ENCODE results near the gene NFAM1.

Gene NFAM1

DNA sequence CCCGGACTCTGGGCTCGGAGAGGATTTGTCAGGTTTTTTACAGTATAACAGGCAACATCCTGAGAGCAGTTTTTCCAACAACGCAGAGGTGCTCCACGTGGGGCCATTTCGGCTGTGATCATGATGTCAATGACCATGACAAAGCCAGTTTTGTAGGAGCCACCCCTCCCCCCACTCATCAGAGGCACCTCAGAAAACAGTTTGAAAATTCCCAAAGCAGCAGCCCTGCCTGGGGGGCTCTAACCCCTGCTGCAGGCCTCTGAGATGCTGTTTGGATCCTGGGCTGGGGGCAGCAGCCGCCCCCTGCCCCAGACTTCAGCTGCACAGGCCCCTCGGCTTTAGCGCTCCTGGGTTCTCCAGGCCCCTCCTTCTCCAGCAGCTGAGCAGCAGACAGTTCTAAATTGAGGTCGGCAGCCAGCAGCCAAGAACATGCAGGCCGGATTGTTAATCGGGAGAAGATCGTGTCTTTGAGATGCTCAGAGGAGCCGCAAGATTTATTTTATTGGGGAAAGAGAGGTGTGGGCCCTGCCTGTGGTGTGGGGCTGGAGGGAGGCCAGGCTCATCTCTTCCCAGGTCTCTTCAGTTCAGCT lies 19.4 kb downstream of the NFAM1 start:
- Histone ChIP-seq H3K4me3 (ENCODE audit: low read length) (no peak overlapping the region), H3K9me3 (ENCODE audit: insufficient read depth, low read depth, low read length) (no peaks in the 10 kb centered on the region), H3K27me3 (ENCODE audit: insufficient read depth, low read length) (peaks cover 2% of the 10 kb centered on the region; the same call in 1 of the 2 replicates), H3K36me3 (ENCODE audit: insufficient read depth, low read length) (no peaks in the 10 kb centered on the region), H3K9ac (ENCODE audit: low read depth, low read length) (peak overlapping the region; percentile 40), H3K4me1 (ENCODE audit: insufficient read depth, low read length) (peaks cover 12% of the 10 kb centered on the region), H3K27ac (ENCODE audit: low read depth, low read length) (peak overlapping the region; percentile 81; the same call in 1 of the 2 replicates)
- WGBS = 29% methylated on average over 13 of the region's 13 CpGs

- Histone ChIP-seq H3K27ac (ENCODE audit: low read depth, low read length) (no peak overlapping the region), H3K9me3 (ENCODE audit: insufficient read depth, low read depth, low read length) (no peaks in the 10 kb centered on the region), H3K36me3 (ENCODE audit: insufficient read depth, low read length) (no peaks in the 10 kb centered on the region), H3K4me3 (ENCODE audit: low read length) (no peak overlapping the region), H3K27me3 (ENCODE audit: insufficient read depth, low read length) (0 out of 2 replicates have a peak, but pooled peaks cover 2% of the 10 kb centered on the region), H3K4me1 (ENCODE audit: insufficient read depth, low read length) (peaks cover 12% of the 10 kb centered on the region), H3K9ac (ENCODE audit: low read depth, low read length) (no peak overlapping the region)
- WGBS = 93% methylated on average over 7 of the region's 7 CpGs
These were observed 21.5 kb downstream of the NFAM1 start for GRCh38 chr22:42410708-42411107.

DNA sequence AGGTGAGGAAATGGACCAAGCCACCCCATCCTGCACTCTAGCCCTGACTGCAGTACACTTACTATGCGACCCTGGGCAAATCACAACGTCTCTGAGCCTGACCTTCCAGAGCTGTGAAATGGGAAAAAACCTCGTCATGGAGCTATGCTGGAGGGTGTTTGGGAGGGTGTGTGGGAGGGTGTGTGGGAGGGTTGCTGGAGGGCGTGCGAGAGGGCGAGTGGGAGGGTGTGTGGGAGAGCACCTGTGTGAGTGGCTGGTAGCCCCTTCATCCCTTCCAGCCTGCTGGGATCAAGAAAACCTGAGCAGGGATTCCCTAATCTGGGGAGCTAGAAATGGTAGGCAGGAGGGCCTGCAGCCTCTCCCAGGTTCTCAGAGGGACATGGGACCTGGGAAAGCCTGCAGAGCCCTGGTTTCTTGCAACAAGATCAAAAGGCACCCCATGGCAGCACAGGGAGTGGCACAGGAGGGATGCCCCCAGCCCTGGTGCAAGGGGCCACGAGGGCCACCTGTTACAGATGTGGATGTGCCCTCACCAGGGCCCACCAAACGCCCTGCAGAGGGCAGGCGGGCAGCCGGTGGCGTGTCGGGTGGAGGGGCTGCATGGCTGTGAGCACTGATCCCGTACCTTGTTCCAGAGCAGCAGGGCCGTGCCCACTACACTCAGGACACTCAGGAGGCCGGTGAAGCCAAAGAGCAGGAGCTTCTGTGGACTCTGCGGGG lies 23.2 kb downstream of the NFAM1 start:
- H3K4me1 ChIP-seq (ENCODE audit: insufficient read depth, low read length) = peaks cover 16% of the 10 kb centered on the region
- no peak overlapping the region for H3K9ac ChIP-seq (ENCODE audit: low read depth, low read length)
- 90% methylated on average over 16 of the region's 16 CpGs for WGBS
- no peaks in the 10 kb centered on the region for H3K36me3 ChIP-seq (ENCODE audit: insufficient read depth, low read length)
- 0 out of 2 replicates have a peak, but pooled peaks cover 2% of the 10 kb centered on the region for H3K27me3 ChIP-seq (ENCODE audit: insufficient read depth, low read length)
- no peaks in the 10 kb centered on the region for H3K9me3 ChIP-seq (ENCODE audit: insufficient read depth, low read depth, low read length)
- no peak overlapping the region for H3K4me3 ChIP-seq (ENCODE audit: low read length)
- H3K27ac ChIP-seq (ENCODE audit: low read depth, low read length) = no peak overlapping the region

DNA sequence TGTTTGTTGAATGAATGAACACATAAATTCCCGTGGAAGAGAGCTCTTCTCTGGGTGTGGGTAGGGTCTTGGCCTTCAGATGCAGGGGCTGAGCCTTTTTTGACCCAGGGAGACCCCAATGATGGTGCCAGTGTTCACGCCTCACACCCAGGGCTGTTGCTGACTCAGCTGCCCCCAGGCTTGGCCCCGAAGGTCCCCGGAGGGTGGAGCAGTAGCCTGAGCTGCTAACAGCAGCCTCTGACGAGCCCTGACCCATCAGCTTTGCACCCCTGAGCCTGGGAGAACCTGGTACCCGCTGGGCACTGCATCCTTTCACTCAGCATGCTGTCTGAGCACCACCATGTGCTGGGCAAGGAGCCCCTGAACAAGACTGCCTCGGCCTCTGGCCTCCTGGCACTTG lies 23.9 kb downstream of the NFAM1 start:
- 0 out of 2 replicates have a peak, but pooled peaks cover 2% of the 10 kb centered on the region for H3K27me3 ChIP-seq (ENCODE audit: insufficient read depth, low read length)
- no peak overlapping the region for H3K4me3 ChIP-seq (ENCODE audit: low read length)
- no peaks in the 10 kb centered on the region for H3K36me3 ChIP-seq (ENCODE audit: insufficient read depth, low read length)
- 86% methylated on average over 7 of the region's 7 CpGs for WGBS
- no peaks in the 10 kb centered on the region for H3K9me3 ChIP-seq (ENCODE audit: insufficient read depth, low read depth, low read length)
- H3K9ac ChIP-seq (ENCODE audit: low read depth, low read length) = no peak overlapping the region
- H3K4me1 ChIP-seq (ENCODE audit: insufficient read depth, low read length) = peaks cover 16% of the 10 kb centered on the region
- H3K27ac ChIP-seq (ENCODE audit: low read depth, low read length) = no peak overlapping the region

GRCh38 chr22:42404266-42404665 lies 27.9 kb downstream of the NFAM1 start:
- Histone ChIP-seq H3K27ac (ENCODE audit: low read depth, low read length) (no peak overlapping the region), H3K4me3 (ENCODE audit: low read length) (no peak overlapping the region), H3K4me1 (ENCODE audit: insufficient read depth, low read length) (peaks cover 4% of the 10 kb centered on the region; the same call in 1 of the 2 replicates), H3K9ac (ENCODE audit: low read depth, low read length) (no peak overlapping the region), H3K9me3 (ENCODE audit: insufficient read depth, low read depth, low read length) (no peaks in the 10 kb centered on the region), H3K27me3 (ENCODE audit: insufficient read depth, low read length) (no peaks in the 10 kb centered on the region), H3K36me3 (ENCODE audit: insufficient read depth, low read length) (no peaks in the 10 kb centered on the region)
- 39% methylated on average over 9 of the region's 9 CpGs for WGBS

- WGBS = 79% methylated on average over 18 of the region's 19 CpGs
- H3K4me3 ChIP-seq (ENCODE audit: low read length) = no peak overlapping the region
- H3K9me3 ChIP-seq (ENCODE audit: insufficient read depth, low read depth, low read length) = no peaks in the 10 kb centered on the region
- H3K27me3 ChIP-seq (ENCODE audit: insufficient read depth, low read length) = no peaks in the 10 kb centered on the region
- no peak overlapping the region for H3K9ac ChIP-seq (ENCODE audit: low read depth, low read length)
- H3K36me3 ChIP-seq (ENCODE audit: insufficient read depth, low read length) = no peaks in the 10 kb centered on the region
- H3K27ac ChIP-seq (ENCODE audit: low read depth, low read length) = no peak overlapping the region
- peaks cover 4% of the 10 kb centered on the region; the same call in 1 of the 2 replicates for H3K4me1 ChIP-seq (ENCODE audit: insufficient read depth, low read length)
These were observed 30.5 kb downstream of the NFAM1 start for GRCh38 chr22:42401535-42402334.

GRCh38 chr22:42400811-42401534 lies 31.2 kb downstream of the NFAM1 start:
- H3K27ac ChIP-seq (ENCODE audit: low read depth, low read length) = no peak overlapping the region
- H3K4me3 ChIP-seq (ENCODE audit: low read length) = no peak overlapping the region
- no peaks in the 10 kb centered on the region for H3K36me3 ChIP-seq (ENCODE audit: insufficient read depth, low read length)
- peaks cover 4% of the 10 kb centered on the region; the same call in 1 of the 2 replicates for H3K4me1 ChIP-seq (ENCODE audit: insufficient read depth, low read length)
- WGBS = 89% methylated on average over 18 of the region's 18 CpGs
- no peak overlapping the region for H3K9ac ChIP-seq (ENCODE audit: low read depth, low read length)
- no peaks in the 10 kb centered on the region for H3K9me3 ChIP-seq (ENCODE audit: insufficient read depth, low read depth, low read length)
- H3K27me3 ChIP-seq (ENCODE audit: insufficient read depth, low read length) = no peaks in the 10 kb centered on the region

DNA sequence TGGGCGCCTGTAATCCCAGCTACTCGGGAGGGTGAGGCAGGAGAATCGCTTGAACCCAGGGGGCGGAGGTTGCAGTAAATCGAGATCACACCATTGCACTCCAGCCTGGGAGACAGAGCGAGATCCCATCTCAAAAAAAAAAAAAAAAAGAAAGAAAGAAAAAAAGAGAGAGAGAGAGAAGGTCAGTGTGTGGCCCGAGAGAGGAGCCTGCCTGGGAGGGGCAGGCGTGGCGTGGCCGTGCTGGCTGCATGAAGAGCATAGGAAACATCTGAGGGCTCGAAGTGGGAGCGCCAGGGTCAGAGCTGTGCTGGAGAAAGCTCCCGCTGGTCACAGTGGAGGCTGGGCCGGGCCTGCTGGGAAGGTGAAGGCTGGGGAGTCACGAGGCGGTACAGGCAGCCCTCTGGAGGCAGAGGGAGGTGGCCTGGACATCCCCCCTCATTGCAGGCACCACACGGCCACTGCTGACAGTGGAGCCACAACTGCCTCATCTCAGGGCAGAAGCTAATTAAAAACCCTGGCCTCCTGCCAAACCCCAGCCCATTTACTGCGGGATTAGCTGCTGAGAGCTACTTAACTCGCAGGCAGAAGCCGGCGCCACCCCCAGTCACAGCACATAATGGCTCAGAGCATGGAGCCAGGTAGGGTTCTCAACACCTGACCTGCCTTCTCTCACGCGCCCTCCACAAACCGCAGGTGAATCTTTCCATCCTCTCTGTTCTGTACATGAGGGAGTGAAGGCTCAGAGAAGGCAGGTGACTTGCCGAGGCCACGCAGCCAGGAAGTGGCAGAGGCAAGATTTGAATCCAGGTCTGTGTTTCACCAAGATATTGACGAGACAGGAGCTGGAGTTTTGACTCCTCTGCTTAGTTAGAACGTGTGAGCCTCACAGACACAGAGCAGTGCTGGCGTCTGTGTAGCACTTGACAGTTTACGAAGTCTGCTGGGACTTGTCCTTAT lies 32.6 kb downstream of the NFAM1 start:
- H3K9me3 ChIP-seq (ENCODE audit: insufficient read depth, low read depth, low read length) = no peaks in the 10 kb centered on the region
- WGBS = 62% methylated on average over 29 of the region's 30 CpGs
- H3K4me3 ChIP-seq (ENCODE audit: low read length) = no peak overlapping the region
- H3K27me3 ChIP-seq (ENCODE audit: insufficient read depth, low read length) = no peaks in the 10 kb centered on the region
- H3K27ac ChIP-seq (ENCODE audit: low read depth, low read length) = no peak overlapping the region
- H3K36me3 ChIP-seq (ENCODE audit: insufficient read depth, low read length) = no peaks in the 10 kb centered on the region
- H3K4me1 ChIP-seq (ENCODE audit: insufficient read depth, low read length) = peaks cover 4% of the 10 kb centered on the region; the same call in 1 of the 2 replicates
- H3K9ac ChIP-seq (ENCODE audit: low read depth, low read length) = no peak overlapping the region

- no peaks in the 10 kb centered on the region for H3K4me1 ChIP-seq (ENCODE audit: insufficient read depth, low read length)
- H3K36me3 ChIP-seq (ENCODE audit: insufficient read depth, low read length) = no peaks in the 10 kb centered on the region
- no peak overlapping the region for H3K9ac ChIP-seq (ENCODE audit: low read depth, low read length)
- no peak overlapping the region for H3K27ac ChIP-seq (ENCODE audit: low read depth, low read length)
- H3K4me3 ChIP-seq (ENCODE audit: low read length) = no peak overlapping the region
- H3K9me3 ChIP-seq (ENCODE audit: insufficient read depth, low read depth, low read length) = no peaks in the 10 kb centered on the region
- H3K27me3 ChIP-seq (ENCODE audit: insufficient read depth, low read length) = no peaks in the 10 kb centered on the region
- WGBS = 90% methylated on average over 15 of the region's 15 CpGs
These were observed 34.6 kb downstream of the NFAM1 start for GRCh38 chr22:42397332-42398249.

Measured in HUES64 (cell line).